ENCODE results near the gene TCEAL8.

TCEAL8 gene

GRCh38 chrX:103212749-103213457 is 42.1 kb downstream of the TCEAL8 start:
- DNase-seq, result no peak

DNA sequence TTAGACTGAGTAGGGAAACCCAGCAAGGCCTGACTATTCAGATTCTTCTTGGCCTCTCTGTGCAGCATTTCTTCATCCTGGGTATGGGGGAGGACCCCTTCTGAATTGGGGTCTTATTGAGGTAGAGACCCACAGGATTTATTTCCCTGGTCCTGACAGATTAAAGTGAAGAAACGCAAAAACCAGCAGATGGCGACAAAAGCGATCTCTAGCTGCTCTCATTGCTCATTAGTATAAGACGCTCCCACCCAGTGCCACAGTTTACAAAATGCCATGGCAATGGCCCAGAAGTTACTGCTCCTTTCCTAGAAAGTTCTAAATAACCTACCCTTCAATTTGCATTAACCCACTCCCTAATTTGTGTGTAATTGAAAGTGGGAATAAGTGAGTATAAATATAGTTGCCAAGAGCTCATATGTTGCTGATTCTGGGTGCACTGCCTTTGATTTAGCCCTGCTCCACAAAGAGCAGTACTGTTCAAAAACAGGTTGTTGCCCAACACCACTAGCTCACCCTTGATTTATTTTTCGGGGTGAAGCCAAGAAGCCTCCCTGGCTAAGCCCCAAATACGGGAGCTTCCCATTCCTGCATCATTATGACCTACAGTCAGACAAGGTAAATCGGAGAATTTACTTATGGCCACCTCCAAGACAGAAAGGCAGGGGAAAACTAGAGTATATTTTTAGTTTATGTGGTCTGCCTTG is 43.8 kb downstream of the TCEAL8 start:
- DNase-seq, result no peak

DNA sequence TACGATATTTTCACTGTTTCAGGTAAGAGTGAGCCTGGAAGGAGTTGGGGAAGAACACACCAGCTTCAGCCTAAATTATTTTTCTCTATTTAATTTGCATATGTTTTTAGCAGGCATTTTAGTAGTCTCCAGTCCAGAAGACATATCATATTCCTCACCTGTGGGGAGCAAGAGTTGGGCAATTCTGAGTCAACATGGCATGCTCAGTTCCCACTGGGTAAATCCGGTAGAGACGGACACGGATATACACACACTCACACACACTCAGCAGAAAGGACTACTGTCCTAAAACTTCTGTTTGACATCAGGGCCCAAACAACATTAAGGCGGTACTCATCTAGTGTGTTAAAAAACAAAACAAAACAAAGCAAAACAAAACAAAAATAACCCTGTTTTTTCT is 44.9 kb downstream of the TCEAL8 start:
- DNase-seq, result no peak

Data from T1000 (cell line).